Suprapubic skin (tissue), 4 donors: ENCODE results near the gene MYO7B. TPM values are rescaled to one million over a fixed set of nuclear protein-coding genes. Genes with fewer than 3 reads are reported as not detected.

ENCODE experiments used
- DNase-seq, 2 donors: peaks; one replicate each; pipeline ENCODE4 v3.0.0-alpha.2; 2019; ENCODE audit warnings: low spot score in 2 of 2
- H3K27ac ChIP-seq: fragments of 200-600 bp; sonication (generic); one replicate; pipeline ENCODE4 v1.5.1; 2019
- H3K27me3 ChIP-seq: fragments of 200-600 bp; sonication (generic); one replicate; pipeline ENCODE4 v1.5.1; 2019
- H3K36me3 ChIP-seq: fragments of 200-600 bp; sonication (generic); one replicate; pipeline ENCODE4 v1.5.1; 2019
- H3K4me1 ChIP-seq: fragments of 200-600 bp; sonication (generic); one replicate; pipeline ENCODE4 v1.5.1; 2019
- H3K4me3 ChIP-seq: fragments of 200-600 bp; sonication (generic); one replicate; pipeline ENCODE4 v1.5.1; 2019; ENCODE audit warnings: mild to moderate bottlenecking
- H3K9me3 ChIP-seq: fragments of 200-600 bp; sonication (generic); one replicate; pipeline ENCODE4 v1.5.1; 2019
- EP300 ChIP-seq: sonication (generic); formaldehyde crosslinking; IDR thresholded peaks from one replicate; pipeline ENCODE4 v1.6.1; 2017; ENCODE audit warnings: antibody characterized with exemption
- POLR2A ChIP-seq, 2 donors: fragments of 450-650 bp; IDR thresholded peaks; one replicate each; pipeline ENCODE4 v1.6.1; 2017; ENCODE audit warnings: antibody characterized with exemption in 2 of 2, mild to moderate bottlenecking in 2 of 2, moderate library complexity in 2 of 2
- POLR2AphosphoS5 ChIP-seq, 3 donors: sonication (generic); formaldehyde crosslinking; IDR thresholded peaks; one replicate each; pipeline ENCODE4 v1.6.1; 2017; ENCODE audit warnings: antibody characterized with exemption in 3 of 3
- WGBS: methylation state at CpG from one replicate; pipeline ENCODE4 v1.1.5; 2018; 5-methylcytosine and 5-hydroxymethylcytosine counted together
- total RNA-seq, 4 donors: library from RNA; depleted of rRNA; stranded (reverse); fragments of >200 nt; gene quantifications; one replicate each; pipeline ENCODE4 v1.1.0, GENCODE V29; 2016
- TF ChIP-seq, protein P1 (sequence below), 2 donors: fragments of 200-600 bp in 1 of 2; fragments of 450-650 bp in 1 of 2; sonication (generic) in 1 of 2; IDR thresholded peaks; one replicate each; pipeline ENCODE4 v1.5.1; 2016 to 2019; ENCODE audit warnings: antibody characterized with exemption in 2 of 2, mild to moderate bottlenecking in 1 of 2, moderate library complexity in 1 of 2

Gene MYO7B
- total RNA-seq, 4 donors from 2014 or later: 0.72 to 4.7 (median 3.6) TPM

DNA sequence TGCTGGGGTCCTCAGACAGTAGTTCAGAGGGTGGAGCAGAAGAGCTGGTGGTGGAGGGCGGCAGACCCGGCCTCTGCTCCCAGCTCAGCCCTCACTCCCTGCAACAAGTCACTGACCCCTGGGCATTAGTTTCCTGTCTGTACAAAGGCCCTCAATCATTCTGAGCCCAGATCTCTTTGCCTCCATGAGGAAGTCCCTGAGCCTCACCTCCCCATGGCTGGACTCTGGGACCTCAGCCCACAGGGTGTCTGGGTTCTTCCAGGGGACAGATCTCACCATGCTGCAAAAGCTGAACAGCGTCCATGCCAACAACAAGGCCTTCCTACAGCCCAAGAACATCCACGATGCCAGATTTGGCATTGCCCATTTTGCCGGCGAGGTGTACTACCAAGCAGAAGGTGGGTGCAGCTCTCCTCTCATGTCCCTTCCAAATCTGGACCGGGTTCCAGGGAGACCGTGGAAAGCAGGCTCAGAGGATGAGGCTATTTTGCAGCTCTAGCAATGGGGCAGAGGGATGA lies 49.1 kb downstream of the MYO7B start:
- peak in 1 of 2 donors; percentile 50 for DNase-seq
- WGBS: 74% methylated on average over 6 of the region's 8 CpGs

DNA sequence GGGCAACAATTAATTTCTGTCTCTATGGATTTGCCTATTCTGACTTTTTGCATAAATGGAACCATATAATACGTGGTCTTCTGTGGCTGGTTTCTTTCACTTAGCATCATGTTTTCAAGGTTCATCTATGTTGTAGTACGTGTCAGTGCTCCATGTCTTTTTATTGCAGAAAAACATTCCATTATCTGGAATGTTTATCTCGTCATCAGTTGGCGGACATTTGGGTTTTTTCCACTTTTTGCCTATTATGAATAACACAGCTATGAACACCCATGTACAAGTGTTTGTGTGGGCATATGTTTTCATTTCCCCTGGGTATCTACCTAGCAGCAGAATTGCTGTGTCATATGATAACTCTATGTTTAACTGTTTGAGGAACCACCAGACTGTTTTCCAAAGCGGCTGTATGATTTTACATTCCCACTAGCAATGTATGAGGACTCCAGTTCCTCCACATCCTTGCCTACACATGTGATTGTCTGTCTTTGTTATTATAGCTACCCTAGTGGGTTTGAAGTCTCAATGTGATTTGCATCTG lies 49.9 kb downstream of the MYO7B start:
- no peak overlapping the region for H3K4me3 ChIP-seq
- H3K27ac ChIP-seq: no peak overlapping the region
- no peaks in the 10 kb centered on the region for H3K27me3 ChIP-seq
- no peaks in the 10 kb centered on the region for H3K36me3 ChIP-seq
- TF ChIP-seq, protein P1, sequence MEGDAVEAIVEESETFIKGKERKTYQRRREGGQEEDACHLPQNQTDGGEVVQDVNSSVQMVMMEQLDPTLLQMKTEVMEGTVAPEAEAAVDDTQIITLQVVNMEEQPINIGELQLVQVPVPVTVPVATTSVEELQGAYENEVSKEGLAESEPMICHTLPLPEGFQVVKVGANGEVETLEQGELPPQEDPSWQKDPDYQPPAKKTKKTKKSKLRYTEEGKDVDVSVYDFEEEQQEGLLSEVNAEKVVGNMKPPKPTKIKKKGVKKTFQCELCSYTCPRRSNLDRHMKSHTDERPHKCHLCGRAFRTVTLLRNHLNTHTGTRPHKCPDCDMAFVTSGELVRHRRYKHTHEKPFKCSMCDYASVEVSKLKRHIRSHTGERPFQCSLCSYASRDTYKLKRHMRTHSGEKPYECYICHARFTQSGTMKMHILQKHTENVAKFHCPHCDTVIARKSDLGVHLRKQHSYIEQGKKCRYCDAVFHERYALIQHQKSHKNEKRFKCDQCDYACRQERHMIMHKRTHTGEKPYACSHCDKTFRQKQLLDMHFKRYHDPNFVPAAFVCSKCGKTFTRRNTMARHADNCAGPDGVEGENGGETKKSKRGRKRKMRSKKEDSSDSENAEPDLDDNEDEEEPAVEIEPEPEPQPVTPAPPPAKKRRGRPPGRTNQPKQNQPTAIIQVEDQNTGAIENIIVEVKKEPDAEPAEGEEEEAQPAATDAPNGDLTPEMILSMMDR (IDR thresholded peaks at IDR 0.05): no peak
- TF ChIP-seq POLR2A (IDR thresholded peaks at IDR 0.05) (no peak), POLR2AphosphoS5 (IDR thresholded peaks at IDR 0.05) (no peak), EP300 (no peak)
- no peaks in the 10 kb centered on the region for H3K4me1 ChIP-seq
- no peak for DNase-seq
- 90% methylated on average over 5 of the region's 5 CpGs for WGBS
- H3K9me3 ChIP-seq: no peaks in the 10 kb centered on the region

More for the DNA sequence above, 49.1 kb downstream of the MYO7B start:
- Histone ChIP-seq H3K27me3 (no peaks in the 10 kb centered on the region), H3K4me3 (no peak overlapping the region), H3K27ac (no peak overlapping the region), H3K4me1 (no peaks in the 10 kb centered on the region), H3K9me3 (no peaks in the 10 kb centered on the region), H3K36me3 (no peaks in the 10 kb centered on the region)
- TF ChIP-seq POLR2AphosphoS5 (IDR thresholded peaks at IDR 0.05) (no peak), EP300 (no peak), POLR2A (IDR thresholded peaks at IDR 0.05) (no peak)
- TF ChIP-seq, protein P1 (IDR thresholded peaks at IDR 0.05): no peak

DNA sequence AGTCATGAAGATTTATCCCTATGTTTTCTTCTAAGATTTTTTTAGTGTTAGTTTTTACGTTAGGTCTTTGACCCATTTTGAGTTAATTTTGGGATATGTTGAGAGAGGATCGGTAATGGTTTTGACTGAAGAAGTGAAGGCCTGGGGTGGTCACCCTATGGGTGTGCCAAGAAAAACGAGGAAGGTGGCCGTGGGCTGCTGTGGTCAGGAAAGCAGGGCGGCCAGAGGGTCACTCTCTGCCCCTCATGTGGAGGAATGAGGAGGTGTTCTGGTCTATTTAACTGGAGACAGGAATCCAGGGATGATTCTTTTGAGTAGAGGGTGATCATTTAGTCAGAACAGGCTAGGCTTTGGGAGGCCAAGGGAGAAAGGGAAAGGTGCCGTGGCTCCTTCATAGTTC lies 50.7 kb downstream of the MYO7B start:
- TF ChIP-seq, protein P1 (IDR thresholded peaks at IDR 0.05): no peak
- TF ChIP-seq POLR2A (IDR thresholded peaks at IDR 0.05): no peak
- TF ChIP-seq EP300: no peak
- TF ChIP-seq POLR2AphosphoS5 (IDR thresholded peaks at IDR 0.05): no peak
- Histone ChIP-seq H3K27me3 (no peaks in the 10 kb centered on the region), H3K4me1 (no peaks in the 10 kb centered on the region), H3K27ac (no peak overlapping the region), H3K36me3 (no peaks in the 10 kb centered on the region), H3K4me3 (no peak overlapping the region), H3K9me3 (no peaks in the 10 kb centered on the region)
- 89% methylated on average over 6 of the region's 6 CpGs for WGBS
- no peak for DNase-seq

DNA sequence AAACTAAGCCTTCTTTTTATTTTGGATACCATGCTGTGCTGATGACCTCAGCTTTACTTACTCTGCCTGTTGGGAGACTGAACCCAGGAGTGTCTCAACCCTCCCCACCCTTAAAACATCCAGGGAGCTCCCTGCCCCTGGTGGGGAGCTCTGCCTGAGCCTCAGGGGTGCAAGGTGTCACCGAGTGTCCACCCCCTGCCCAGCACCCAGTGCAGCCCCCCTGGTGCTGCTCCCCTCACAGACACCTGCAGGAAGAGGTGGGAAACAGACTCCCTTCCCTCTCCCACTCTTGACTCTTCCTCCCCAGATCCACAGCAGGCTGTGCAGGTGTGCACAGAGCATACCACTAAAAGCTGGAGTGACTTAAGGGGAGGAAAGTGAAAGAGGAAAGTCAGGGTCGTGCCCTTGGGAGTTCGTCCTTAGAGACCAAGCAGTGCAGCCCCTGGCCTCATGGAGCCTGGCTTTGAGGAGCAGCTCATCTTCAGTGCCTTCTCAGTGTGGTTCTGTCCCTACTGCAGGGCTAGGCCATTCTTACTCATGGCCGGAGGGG lies 51.3 kb downstream of the MYO7B start:
- 91% methylated on average over 4 of the region's 4 CpGs for WGBS
- DNase-seq: peak in 1 of 2 donors; percentile 35

DNA sequence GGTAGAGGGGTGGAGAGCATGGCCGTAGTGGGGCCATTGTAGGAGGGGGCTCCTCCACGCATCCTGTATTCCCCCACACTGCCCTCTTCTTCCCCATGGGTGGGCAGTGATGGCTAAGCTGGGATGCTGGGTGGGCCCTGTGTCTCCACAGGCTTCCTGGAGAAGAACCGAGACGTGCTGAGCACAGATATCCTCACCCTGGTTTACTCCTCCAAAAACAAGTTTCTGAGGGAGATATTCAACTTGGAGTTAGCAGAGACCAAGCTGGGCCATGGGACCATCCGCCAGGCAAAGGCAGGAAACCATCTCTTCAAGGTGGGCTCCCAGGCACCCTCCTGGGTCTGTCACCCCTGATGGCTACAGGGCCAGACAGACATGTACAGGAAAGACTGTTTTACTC lies 52.8 kb downstream of the MYO7B start:
- Histone ChIP-seq H3K4me3 (no peak overlapping the region), H3K27me3 (no peaks in the 10 kb centered on the region), H3K4me1 (no peaks in the 10 kb centered on the region), H3K9me3 (no peaks in the 10 kb centered on the region), H3K36me3 (no peaks in the 10 kb centered on the region), H3K27ac (no peak overlapping the region)
- 85% methylated on average over 5 of the region's 5 CpGs for WGBS
- DNase-seq: peak in 1 of 2 donors; percentile 43
- TF ChIP-seq EP300 (no peak), POLR2A (IDR thresholded peaks at IDR 0.05) (no peak), POLR2AphosphoS5 (IDR thresholded peaks at IDR 0.05) (no peak)
- TF ChIP-seq, protein P1 (IDR thresholded peaks at IDR 0.05): no peak

More for the DNA sequence above, 51.3 kb downstream of the MYO7B start:
- Histone ChIP-seq H3K36me3 (no peaks in the 10 kb centered on the region), H3K4me1 (no peaks in the 10 kb centered on the region), H3K27me3 (no peaks in the 10 kb centered on the region), H3K9me3 (no peaks in the 10 kb centered on the region), H3K4me3 (no peak overlapping the region), H3K27ac (no peak overlapping the region)
- no peak for TF ChIP-seq EP300
- no peak for TF ChIP-seq POLR2AphosphoS5 (IDR thresholded peaks at IDR 0.05)
- TF ChIP-seq, protein P1 (IDR thresholded peaks at IDR 0.05): no peak
